SK-N-SH (cell line): Measurements from ENCODE around the gene ILF3. TPM values are rescaled to one million over a fixed set of nuclear protein-coding genes. Genes with fewer than 3 reads are reported as not detected.

Experiments used
- CTCF ChIA-PET: fragments of 300-600, 350-600 bp; formaldehyde crosslinking; extraction: SDS; loops from one replicate; lab custom pipeline; 2021; lab: Yijun Ruan, JAX
- POLR2A ChIA-PET: fragments of 350-600 bp; sonication (Branson Sonifier 250); formaldehyde crosslinking; extraction: SDS; loops from one replicate; lab custom pipeline; 2020; ENCODE audit warnings: antibody characterized with exemption, inconsistent platforms; lab: Yijun Ruan, JAX
- DNase-seq: peaks from one replicate; pipeline ENCODE4 v3.0.0; 2012
- H2AFZ ChIP-seq: fragments of 200-600 bp; sonication (generic); 2 replicates; pipeline ENCODE4 v1.8.1; 2016; ENCODE audit warnings: antibody characterized with exemption, mild to moderate bottlenecking, low read depth
- H3F3A ChIP-seq: fragments of 200-600 bp; sonication (generic); replicated peaks from 2 replicates; pipeline ENCODE3; 2016; ENCODE audit warnings: antibody characterized with exemption, mild to moderate bottlenecking; ENCODE audit not compliant: insufficient read depth
- H3K27ac ChIP-seq, 2 experiments: fragments of 200-500 bp in 1 of 2; fragments of 200-600 bp in 1 of 2; sonication (Bioruptor generic) in 1 of 2; sonication (generic), shearing (Covaris generic) in 1 of 2; 2 replicates each; pipeline versions ENCODE4 v1.5.1 to v1.6.1; 2014 to 2016; ENCODE audit warnings: low read depth in 2 of 2, inconsistent platforms in 1 of 2, low read length in 1 of 2, mild to moderate bottlenecking in 1 of 2, mixed read lengths in 1 of 2
- H3K27me3 ChIP-seq: fragments of 200-600 bp; sonication (generic), shearing (Covaris generic); 2 replicates; pipeline ENCODE4 v1.6.1; 2016; ENCODE audit warnings: mixed run types; ENCODE audit not compliant: insufficient read depth
- H3K36me3 ChIP-seq, 2 experiments: fragments of 200-500 bp in 1 of 2; fragments of 200-600 bp in 1 of 2; sonication (Bioruptor generic) in 1 of 2; sonication (generic) in 1 of 2; replicated peaks in 1 of 2; 2 replicates each; pipeline versions ENCODE3 to v1.5.1; 2014 to 2016; ENCODE audit warnings: low read length in 1 of 2, mild to moderate bottlenecking in 1 of 2; ENCODE audit not compliant: insufficient read depth in 2 of 2, control insufficient read depth in 1 of 2
- H3K4me1 ChIP-seq, 2 experiments: fragments of 200-500 bp in 1 of 2; fragments of 200-600 bp in 1 of 2; sonication (Bioruptor generic) in 1 of 2; sonication (generic), shearing (Covaris generic) in 1 of 2; 2 replicates each; pipeline versions ENCODE4 v1.5.1 to v1.6.1; 2014 to 2016; ENCODE audit warnings: low read depth in 1 of 2, low read length in 1 of 2, mixed run types in 1 of 2; ENCODE audit not compliant: insufficient read depth in 2 of 2, control insufficient read depth in 1 of 2
- H3K4me2 ChIP-seq: fragments of 200-600 bp; sonication (generic), shearing (Covaris generic); 2 replicates; pipeline ENCODE4 v1.6.1; 2017; ENCODE audit warnings: mixed run types
- H3K4me3 ChIP-seq, 2 experiments: fragments of 200-500 bp in 1 of 2; fragments of 200-600 bp in 1 of 2; sonication (Bioruptor generic) in 1 of 2; sonication (generic), shearing (Covaris generic) in 1 of 2; 2 replicates each; pipeline versions ENCODE4 v1.5.1 to v1.8.1; 2014 to 2016; ENCODE audit warnings: low read depth in 2 of 2, inconsistent platforms in 1 of 2, low read length in 1 of 2, mild to moderate bottlenecking in 1 of 2, mixed read lengths in 1 of 2, moderate library complexity in 1 of 2
- H3K79me2 ChIP-seq: fragments of 200-600 bp; sonication (generic); 2 replicates; pipeline ENCODE4 v1.8.1; 2017; ENCODE audit warnings: mild to moderate bottlenecking; ENCODE audit not compliant: insufficient read depth
- H3K9ac ChIP-seq: fragments of 200-600 bp; sonication (generic); 2 replicates; pipeline ENCODE4 v1.6.1; 2017; ENCODE audit warnings: mixed run types
- H3K9me2 ChIP-seq: fragments of 200-600 bp; sonication (generic); 2 replicates; pipeline ENCODE4 v1.6.1; 2017; ENCODE audit warnings: mixed run types
- H3K9me3 ChIP-seq: fragments of 200-600 bp; sonication (generic); 2 replicates; pipeline ENCODE4 v1.6.1; 2017; ENCODE audit warnings: mixed run types, mild to moderate bottlenecking, moderate library complexity
- H4K20me1 ChIP-seq: fragments of 200-600 bp; sonication (generic); 2 replicates; pipeline ENCODE4 v1.6.1; 2017; ENCODE audit warnings: mild to moderate bottlenecking, mixed run types; ENCODE audit not compliant: insufficient read depth
- EZH2phosphoT487 ChIP-seq: fragments of 200-600 bp; sonication (generic); IDR thresholded peaks from 2 replicates; pipeline ENCODE4 v1.6.1; 2017; ENCODE audit warnings: low read depth, mixed run types, mild to moderate bottlenecking, antibody characterized with exemption, moderate library complexity, borderline replicate concordance
- GABPA ChIP-seq: IDR thresholded peaks from 2 replicates; pipeline ENCODE4 v1.4.0; 2012; ENCODE audit warnings: low read depth, mild to moderate bottlenecking
- JUND ChIP-seq: IDR thresholded peaks from 2 replicates; pipeline ENCODE4 v1.4.0; 2012
- MXI1 ChIP-seq: IDR thresholded peaks from 2 replicates; pipeline ENCODE4 v1.6.1; 2012; ENCODE audit warnings: mild to moderate bottlenecking, low read depth, low read length, improper control_type of control experiment
- RAD21 ChIP-seq: IDR thresholded peaks from 2 replicates; pipeline ENCODE4 v1.6.1; 2012; ENCODE audit warnings: mild to moderate bottlenecking, low read length
- YY1 ChIP-seq: IDR thresholded peaks from 2 replicates; pipeline ENCODE4 v1.4.0; 2012; ENCODE audit warnings: low read depth, mild to moderate bottlenecking
- WGBS: methylation state at CpG from one replicate; pipeline ENCODE4 v1.1.6; 2017; ENCODE audit warnings: low lambda C conversion rate; 5-methylcytosine and 5-hydroxymethylcytosine counted together
- polyA plus RNA-seq, 3 experiments: library from polyadenylated mRNA; depleted of rRNA; stranded (reverse); fragments of >200 nt; gene quantifications; 2 replicates each; pipeline ENCODE4 v1.2.3, GENCODE V29; 2012
- TF ChIP-seq, protein P1 (sequence below): IDR thresholded peaks from 2 replicates; pipeline ENCODE4 v1.4.0; 2012; ENCODE audit warnings: low read depth, borderline replicate concordance
- TF ChIP-seq, protein P2 (sequence below): IDR thresholded peaks from 2 replicates; pipeline ENCODE4 v1.4.0; 2012; ENCODE audit warnings: low read depth, borderline replicate concordance
- TF ChIP-seq, protein P3 (sequence below): IDR thresholded peaks from 2 replicates; pipeline ENCODE4; 2012

Gene ILF3
- polyA plus RNA-seq, 1 of the 3 experiments (the other 2 are of a cell fraction) = 229 TPM

DNA sequence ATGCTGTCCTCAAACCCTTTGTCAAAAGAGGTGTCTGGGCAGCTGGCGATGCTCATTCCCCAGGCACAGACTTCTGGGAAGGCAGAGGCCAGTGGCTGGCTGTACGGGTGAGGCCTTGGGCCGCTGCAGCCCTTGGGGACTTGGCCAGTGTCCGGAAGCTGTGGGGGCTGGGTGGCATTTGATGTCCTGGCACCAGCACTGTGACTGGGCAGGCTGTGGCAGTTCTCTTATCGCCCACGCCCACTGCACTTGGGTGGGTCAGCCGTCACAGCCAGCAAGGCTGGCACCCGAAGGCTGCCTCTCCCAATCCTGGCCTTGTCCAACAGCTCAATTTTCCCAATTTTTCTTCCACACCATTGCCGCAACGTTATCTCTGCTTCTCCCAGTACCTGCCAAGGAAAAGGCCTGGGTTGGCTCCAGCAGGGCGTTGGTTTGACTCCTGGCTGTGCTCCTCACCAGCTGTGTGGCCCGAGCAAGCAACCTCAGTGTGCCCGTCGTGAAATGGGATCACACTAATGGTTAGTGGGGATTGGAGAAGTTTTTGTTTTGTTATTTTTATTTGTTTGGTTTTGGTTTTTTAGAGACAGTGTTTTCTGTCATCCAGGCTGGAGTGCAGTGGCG lies 41.5 kb upstream of the ILF3 start:
- H3K9me2 ChIP-seq = no peaks in the 10 kb centered on the region
- TF ChIP-seq RAD21 = no peak
- no peak for TF ChIP-seq GABPA
- TF ChIP-seq, protein P1, sequence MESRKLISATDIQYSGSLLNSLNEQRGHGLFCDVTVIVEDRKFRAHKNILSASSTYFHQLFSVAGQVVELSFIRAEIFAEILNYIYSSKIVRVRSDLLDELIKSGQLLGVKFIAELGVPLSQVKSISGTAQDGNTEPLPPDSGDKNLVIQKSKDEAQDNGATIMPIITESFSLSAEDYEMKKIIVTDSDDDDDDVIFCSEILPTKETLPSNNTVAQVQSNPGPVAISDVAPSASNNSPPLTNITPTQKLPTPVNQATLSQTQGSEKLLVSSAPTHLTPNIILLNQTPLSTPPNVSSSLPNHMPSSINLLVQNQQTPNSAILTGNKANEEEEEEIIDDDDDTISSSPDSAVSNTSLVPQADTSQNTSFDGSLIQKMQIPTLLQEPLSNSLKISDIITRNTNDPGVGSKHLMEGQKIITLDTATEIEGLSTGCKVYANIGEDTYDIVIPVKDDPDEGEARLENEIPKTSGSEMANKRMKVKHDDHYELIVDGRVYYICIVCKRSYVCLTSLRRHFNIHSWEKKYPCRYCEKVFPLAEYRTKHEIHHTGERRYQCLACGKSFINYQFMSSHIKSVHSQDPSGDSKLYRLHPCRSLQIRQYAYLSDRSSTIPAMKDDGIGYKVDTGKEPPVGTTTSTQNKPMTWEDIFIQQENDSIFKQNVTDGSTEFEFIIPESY = no peak
- TF ChIP-seq YY1 = no peak
- TF ChIP-seq, protein P2, sequence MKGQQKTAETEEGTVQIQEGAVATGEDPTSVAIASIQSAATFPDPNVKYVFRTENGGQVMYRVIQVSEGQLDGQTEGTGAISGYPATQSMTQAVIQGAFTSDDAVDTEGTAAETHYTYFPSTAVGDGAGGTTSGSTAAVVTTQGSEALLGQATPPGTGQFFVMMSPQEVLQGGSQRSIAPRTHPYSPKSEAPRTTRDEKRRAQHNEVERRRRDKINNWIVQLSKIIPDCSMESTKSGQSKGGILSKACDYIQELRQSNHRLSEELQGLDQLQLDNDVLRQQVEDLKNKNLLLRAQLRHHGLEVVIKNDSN = no peak
- no peak for TF ChIP-seq MXI1
- H3K79me2 ChIP-seq = peaks cover 35% of the 10 kb centered on the region
- no peak overlapping the region for H3K4me2 ChIP-seq
- H3K27ac ChIP-seq = no peak overlapping the region
- H3F3A ChIP-seq = peaks cover 5% of the 10 kb centered on the region
- CTCF ChIA-PET = interaction anchor here (0.6 to 1.1 kb wide), 3 partner anchors 32 to 424 kb away, joined by 3 to 5 read pairs (median 3); no protein-coding TSS in a partner anchor
- no peak overlapping the region for H3K9ac ChIP-seq
- 96% methylated on average over 12 of the region's 15 CpGs for WGBS
- no peaks in the 10 kb centered on the region; a peak in 1 of 4 replicates for H3K4me1 ChIP-seq
- H3K27me3 ChIP-seq = no peaks in the 10 kb centered on the region
- H4K20me1 ChIP-seq = no peaks in the 10 kb centered on the region
- POLR2A ChIA-PET = interaction anchor here (0.8 kb wide), 1 partner anchor 10 kb away, joined by 3 read pairs; no protein-coding TSS in a partner anchor
- peaks cover 0 to 6% of the 10 kb centered on the region in 2 experiments for H3K36me3 ChIP-seq
- no peak overlapping the region for H3K4me3 ChIP-seq
- DNase-seq = peak; percentile 20
- H2AFZ ChIP-seq = no peak overlapping the region
- H3K9me3 ChIP-seq = no peaks in the 10 kb centered on the region

DNA sequence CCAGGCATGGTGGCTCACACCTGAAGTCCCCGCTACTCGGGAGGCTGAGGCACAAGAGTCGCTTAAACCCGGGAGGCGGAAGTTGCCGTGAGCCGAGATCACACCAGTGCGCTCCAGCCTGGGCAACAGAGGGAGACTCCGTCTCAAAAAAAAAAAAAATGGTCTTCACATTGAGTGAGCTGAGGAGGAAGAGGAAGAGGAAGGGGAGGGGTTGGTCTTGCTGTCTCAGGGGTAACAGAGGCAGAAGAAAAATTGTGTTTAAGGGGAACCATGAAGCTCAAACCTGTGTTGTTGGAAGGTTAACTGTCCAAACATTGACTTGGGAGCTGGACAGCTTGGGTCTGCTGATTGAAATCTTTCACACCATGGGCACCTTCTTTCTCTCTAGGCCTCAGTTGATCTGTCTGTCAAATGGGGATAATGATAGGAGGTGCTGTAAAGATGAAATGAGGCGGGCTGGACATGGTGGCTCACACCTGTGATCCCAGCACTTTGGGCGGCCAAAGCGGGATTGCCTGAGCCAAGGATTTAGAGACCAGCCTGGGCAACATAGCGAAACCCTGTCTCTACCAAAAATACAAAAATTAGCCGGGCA lies 38.6 kb upstream of the ILF3 start:
- H3K79me2 ChIP-seq = peaks cover 47% of the 10 kb centered on the region
- ChIA-PET POLR2A (interaction anchor here (0.7 kb wide), 1 partner anchor 69 kb away, joined by 3 read pairs; no protein-coding TSS in a partner anchor), CTCF (interaction anchor here (0.9 to 1.7 kb wide), 3 partner anchors 29 to 64 kb away, joined by 3 to 4 read pairs (median 3); no protein-coding TSS in a partner anchor)
- no peak overlapping the region for H3K4me2 ChIP-seq
- peaks cover 0 to 6% of the 10 kb centered on the region in 2 experiments for H3K36me3 ChIP-seq
- TF ChIP-seq JUND (no peak), MXI1 (no peak), EZH2phosphoT487 (no peak), YY1 (no peak)
- TF ChIP-seq, protein P3, sequence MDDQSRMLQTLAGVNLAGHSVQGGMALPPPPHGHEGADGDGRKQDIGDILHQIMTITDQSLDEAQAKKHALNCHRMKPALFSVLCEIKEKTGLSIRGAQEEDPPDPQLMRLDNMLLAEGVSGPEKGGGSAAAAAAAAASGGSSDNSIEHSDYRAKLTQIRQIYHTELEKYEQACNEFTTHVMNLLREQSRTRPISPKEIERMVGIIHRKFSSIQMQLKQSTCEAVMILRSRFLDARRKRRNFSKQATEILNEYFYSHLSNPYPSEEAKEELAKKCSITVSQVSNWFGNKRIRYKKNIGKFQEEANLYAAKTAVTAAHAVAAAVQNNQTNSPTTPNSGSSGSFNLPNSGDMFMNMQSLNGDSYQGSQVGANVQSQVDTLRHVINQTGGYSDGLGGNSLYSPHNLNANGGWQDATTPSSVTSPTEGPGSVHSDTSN = no peak
- WGBS = 98% methylated on average over 14 of the region's 14 CpGs
- H3K9me2 ChIP-seq = no peaks in the 10 kb centered on the region
- H4K20me1 ChIP-seq = no peaks in the 10 kb centered on the region
- no peaks in the 10 kb centered on the region; a peak in 1 of 4 replicates for H3K4me1 ChIP-seq
- no peak overlapping the region for H3K27ac ChIP-seq
- H3K27me3 ChIP-seq = no peaks in the 10 kb centered on the region
- H3K9me3 ChIP-seq = no peaks in the 10 kb centered on the region
- no peak overlapping the region for H2AFZ ChIP-seq
- DNase-seq = no peak
- H3F3A ChIP-seq = peaks cover 9% of the 10 kb centered on the region
- H3K9ac ChIP-seq = no peak overlapping the region
- H3K4me3 ChIP-seq = no peak overlapping the region
